GM19455 (cell line): ENCODE measurements around the gene ANKS4B.
"Not testable (repeated sequence)": the region's sequence is repeated elsewhere in the genome, so short reads cannot be mapped to it uniquely, and the experiment has no call there.

ENCODE experiments used
- ATAC-seq: cut with Tn5 transposase; IDR thresholded peaks from one replicate; pipeline ENCODE4 v1.9.1; 2021; ENCODE audit not compliant: unreplicated experiment

ANKS4B gene

GRCh38 chr16:21289789-21290188 lies 56.3 kb downstream of the ANKS4B start:
- not testable (repeated sequence) for ATAC-seq

DNA sequence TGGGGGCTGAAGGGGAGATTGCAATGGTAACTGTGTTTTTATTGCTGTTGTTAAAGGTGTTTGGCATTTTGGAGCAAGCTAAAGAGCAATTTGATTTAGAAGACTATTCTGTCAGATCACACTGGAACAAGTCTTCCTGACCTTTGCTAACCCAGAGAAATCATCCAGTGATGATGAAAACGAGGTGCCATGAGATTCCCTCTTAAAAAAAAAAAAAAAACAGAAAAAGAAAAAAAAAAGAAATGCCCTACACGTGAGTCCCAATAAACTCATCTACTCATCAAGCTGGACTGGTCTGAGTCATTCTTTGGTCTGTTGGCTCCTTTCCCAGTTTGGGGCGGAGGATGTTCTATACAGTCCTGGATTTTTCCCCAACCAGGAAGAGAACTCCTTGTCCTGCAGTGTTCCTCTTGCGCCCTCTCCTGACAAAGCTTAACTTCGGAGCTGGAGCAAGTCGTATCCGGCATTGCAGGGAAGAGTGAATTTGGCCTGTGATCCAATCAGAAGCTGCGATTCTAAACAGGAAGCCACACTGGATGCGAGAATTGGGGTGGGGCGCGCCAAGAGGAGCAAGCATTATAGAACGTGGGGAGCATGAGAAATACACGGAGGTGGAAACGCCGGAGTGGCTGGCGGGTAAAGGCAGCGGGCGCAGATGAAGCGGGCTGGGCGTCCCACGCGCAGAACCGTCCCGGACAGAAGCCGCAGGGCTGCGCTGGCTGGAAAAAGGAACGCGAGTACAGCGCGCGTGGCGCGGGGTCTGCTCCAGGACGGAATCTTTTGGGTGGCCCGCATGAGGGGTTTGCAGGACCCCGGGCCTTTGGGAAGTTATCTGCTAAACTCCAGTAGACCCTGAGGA lies 67.0 kb downstream of the ANKS4B start:
- ATAC-seq = peak; percentile 68

DNA sequence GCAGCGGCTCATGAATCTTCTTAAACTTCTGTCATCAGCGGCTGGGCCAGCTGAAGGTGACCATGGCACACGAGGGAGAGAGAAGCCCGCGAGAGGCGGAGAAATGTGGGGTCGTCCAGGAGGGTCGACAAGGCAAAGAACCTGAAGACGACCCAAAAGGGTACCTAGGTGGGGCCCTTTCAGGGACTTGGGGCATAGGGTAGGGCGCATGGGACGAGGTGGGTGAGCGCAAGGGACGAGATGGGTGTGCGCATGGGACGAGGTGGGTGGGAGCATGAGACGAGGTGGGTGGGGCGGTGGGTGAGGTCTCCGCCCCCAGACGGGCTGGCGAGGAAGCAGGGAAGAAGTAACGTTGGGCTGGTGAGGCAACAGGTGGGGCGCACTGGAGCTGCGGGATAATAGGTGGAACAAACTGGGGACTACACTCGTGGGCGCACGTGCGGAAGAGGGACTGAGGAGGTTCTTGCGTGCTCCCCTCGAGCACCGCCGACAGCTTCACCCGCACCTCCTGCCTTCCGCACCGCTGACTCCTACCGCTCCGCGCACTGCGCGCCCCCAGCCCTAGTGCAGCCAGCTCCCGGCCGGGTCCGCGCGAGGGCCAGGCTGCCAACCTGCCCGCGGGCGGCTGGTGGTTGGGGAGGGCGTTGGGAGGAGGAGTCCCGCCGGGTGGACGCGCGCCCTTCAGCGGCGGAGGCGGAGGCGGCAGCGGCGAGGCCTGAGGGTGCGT lies 67.8 kb downstream of the ANKS4B start:
- ATAC-seq = peak; percentile 65

DNA sequence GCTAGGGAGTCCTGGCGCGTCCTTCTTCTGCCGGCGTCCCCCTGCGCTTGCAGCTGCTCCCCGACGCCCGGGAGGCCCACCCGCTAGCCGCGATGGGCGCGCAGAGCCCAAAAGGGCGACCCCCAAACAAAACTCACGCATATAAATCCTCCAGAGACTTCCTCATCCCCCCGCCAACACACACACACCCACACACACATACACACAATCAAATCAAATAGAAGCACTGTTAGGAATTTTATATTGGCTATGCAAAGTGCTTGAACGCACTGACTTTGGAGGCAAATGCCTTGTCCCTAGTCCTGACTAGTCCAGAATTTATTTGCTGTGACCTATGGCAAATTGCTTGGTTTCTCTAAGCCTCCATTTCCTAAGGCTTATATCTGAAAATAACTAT lies 68.4 kb downstream of the ANKS4B start:
- no peak for ATAC-seq

DNA sequence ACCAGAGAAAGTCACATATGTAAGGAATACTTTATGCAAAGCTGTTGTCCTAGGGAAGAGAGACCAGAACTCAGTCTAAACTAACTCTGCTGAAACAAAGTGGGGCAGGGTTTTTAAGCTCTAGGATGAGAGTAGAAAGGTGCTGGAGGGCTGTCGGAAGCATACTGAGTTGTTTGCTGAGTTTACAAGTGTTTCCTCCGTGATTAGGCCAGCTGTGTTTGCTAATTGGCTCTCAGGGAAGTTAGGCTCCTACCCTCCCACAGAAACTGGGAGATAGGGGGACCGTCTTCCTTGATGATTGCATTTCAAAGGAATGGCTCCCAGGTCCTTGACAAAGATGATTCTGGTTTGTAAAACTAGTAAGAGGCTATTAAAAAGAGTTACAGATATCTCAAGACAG lies 69.0 kb downstream of the ANKS4B start:
- no peak for ATAC-seq

- ATAC-seq = no peak
These were observed 69.5 kb downstream of the ANKS4B start for GRCh38 chr16:21302898-21303528.
